Globus pallidus (tissue), 1 donor: ENCODE data around the gene UBE2S.
"Not testable (repeated sequence)": the region's sequence is repeated elsewhere in the genome, so short reads cannot be mapped to it uniquely, and the experiment has no call there.

ENCODE experiments used
- DNase-seq: peaks from one replicate; pipeline ENCODE4 v3.0.0-alpha.2; 2015; ENCODE audit warnings: low spot score

Gene UBE2S

GRCh38 chr19:55440411-55441105 is 33.0 kb upstream of the UBE2S start:
- DNase-seq: no peak

- no peak for DNase-seq
Observed at GRCh38 chr19:55439052-55439451, 31.5 kb upstream of the UBE2S start.

- no peak for DNase-seq
Observed at GRCh38 chr19:55437410-55437809, 29.8 kb upstream of the UBE2S start.

- no peak for DNase-seq
Observed at GRCh38 chr19:55436847-55437246, 29.3 kb upstream of the UBE2S start.

GRCh38 chr19:55435020-55435419 is 27.4 kb upstream of the UBE2S start:
- no peak for DNase-seq

GRCh38 chr19:55434356-55434919 is 26.9 kb upstream of the UBE2S start:
- DNase-seq: no peak

- no peak for DNase-seq
Observed at GRCh38 chr19:55433292-55433691, 25.7 kb upstream of the UBE2S start.

GRCh38 chr19:55432241-55432959 is 24.8 kb upstream of the UBE2S start:
- DNase-seq: no peak

GRCh38 chr19:55431183-55431582 is 23.6 kb upstream of the UBE2S start:
- DNase-seq: no peak

GRCh38 chr19:55426042-55426441 is 18.5 kb upstream of the UBE2S start:
- DNase-seq: peak; percentile 96

GRCh38 chr19:55424518-55424917 is 16.9 kb upstream of the UBE2S start:
- no peak for DNase-seq

- no peak for DNase-seq
Observed at GRCh38 chr19:55423225-55424005, 15.8 kb upstream of the UBE2S start.

- DNase-seq: not testable (repeated sequence)
Observed at GRCh38 chr19:55421281-55421680, 13.7 kb upstream of the UBE2S start.

- DNase-seq: no peak
Observed at GRCh38 chr19:55419624-55420236, 12.1 kb upstream of the UBE2S start.

- no peak for DNase-seq
Observed at GRCh38 chr19:55419103-55419502, 11.5 kb upstream of the UBE2S start.

GRCh38 chr19:55418185-55418584 is 10.6 kb upstream of the UBE2S start:
- DNase-seq: peak; percentile 85

GRCh38 chr19:55410168-55410567 is 2.6 kb upstream of the UBE2S start:
- no peak for DNase-seq

- not testable (repeated sequence) for DNase-seq
Observed at GRCh38 chr19:55409179-55409578, 1.6 kb upstream of the UBE2S start.

GRCh38 chr19:55408533-55408872 is 915 bp upstream of the UBE2S start:
- DNase-seq: no peak

- peak; percentile 99 for DNase-seq
Observed at GRCh38 chr19:55407800-55408532, 378 bp upstream of the UBE2S start.

- DNase-seq: no peak
Observed at GRCh38 chr19:55406826-55407549, 600 bp downstream of the UBE2S start.
